Measurements from ENCODE around the gene IVD.

DNA sequence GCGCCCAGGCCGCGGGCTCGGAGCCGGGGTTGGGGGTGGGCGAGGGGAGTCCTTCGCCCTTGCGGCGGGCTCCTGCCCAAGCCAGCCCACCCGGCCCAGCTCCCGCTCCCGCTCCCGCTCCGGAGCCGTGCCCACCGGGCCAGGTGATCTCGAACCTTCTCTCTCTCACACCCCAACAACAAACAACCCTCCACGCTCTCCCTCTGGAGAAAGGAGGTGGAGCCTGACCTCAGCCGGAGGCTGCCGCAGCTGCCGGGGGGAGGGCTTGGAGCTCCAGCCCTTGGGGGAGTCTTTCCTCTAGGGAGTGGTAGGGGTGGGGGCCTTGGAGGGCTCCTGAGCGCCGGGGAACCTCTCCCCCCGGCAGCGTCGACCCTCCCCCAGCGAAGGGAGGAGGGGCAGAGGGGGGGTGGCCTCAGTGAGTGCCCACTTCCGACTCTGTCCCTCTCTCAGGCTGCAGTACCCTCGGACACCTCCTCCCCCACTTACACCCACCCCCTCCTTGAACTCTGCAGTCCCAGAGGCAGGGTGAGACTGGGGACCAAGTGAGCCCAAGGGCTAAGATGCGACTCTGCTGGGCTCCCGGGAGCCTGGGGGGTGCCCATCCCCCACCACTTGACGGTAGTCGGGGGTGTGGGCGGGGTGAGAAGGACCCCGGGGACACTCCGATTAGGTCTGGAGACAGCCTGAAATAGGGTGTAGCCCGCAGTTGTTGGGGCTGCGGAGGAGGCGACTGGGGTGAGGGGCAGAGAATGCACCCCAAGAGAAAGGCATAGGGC lies 30.7 kb downstream of the IVD start:
- TF ChIP-seq, protein P1, sequence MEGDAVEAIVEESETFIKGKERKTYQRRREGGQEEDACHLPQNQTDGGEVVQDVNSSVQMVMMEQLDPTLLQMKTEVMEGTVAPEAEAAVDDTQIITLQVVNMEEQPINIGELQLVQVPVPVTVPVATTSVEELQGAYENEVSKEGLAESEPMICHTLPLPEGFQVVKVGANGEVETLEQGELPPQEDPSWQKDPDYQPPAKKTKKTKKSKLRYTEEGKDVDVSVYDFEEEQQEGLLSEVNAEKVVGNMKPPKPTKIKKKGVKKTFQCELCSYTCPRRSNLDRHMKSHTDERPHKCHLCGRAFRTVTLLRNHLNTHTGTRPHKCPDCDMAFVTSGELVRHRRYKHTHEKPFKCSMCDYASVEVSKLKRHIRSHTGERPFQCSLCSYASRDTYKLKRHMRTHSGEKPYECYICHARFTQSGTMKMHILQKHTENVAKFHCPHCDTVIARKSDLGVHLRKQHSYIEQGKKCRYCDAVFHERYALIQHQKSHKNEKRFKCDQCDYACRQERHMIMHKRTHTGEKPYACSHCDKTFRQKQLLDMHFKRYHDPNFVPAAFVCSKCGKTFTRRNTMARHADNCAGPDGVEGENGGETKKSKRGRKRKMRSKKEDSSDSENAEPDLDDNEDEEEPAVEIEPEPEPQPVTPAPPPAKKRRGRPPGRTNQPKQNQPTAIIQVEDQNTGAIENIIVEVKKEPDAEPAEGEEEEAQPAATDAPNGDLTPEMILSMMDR (IDR thresholded peaks at IDR 0.05; ENCODE audit: low read depth, low read length, missing input control) = no peak
- TF ChIP-seq TAF1 (conservative IDR thresholded peaks at IDR 0.05) (no peak), RAD21 (IDR thresholded peaks at IDR 0.05) (no peak), FOXA1 (IDR thresholded peaks at IDR 0.05) (no peak), YY1 (IDR thresholded peaks at IDR 0.05) (no peak), SP1 (IDR thresholded peaks at IDR 0.05) (no peak), JUND (IDR thresholded peaks at IDR 0.05) (no peak)
- TF ChIP-seq, protein P2, sequence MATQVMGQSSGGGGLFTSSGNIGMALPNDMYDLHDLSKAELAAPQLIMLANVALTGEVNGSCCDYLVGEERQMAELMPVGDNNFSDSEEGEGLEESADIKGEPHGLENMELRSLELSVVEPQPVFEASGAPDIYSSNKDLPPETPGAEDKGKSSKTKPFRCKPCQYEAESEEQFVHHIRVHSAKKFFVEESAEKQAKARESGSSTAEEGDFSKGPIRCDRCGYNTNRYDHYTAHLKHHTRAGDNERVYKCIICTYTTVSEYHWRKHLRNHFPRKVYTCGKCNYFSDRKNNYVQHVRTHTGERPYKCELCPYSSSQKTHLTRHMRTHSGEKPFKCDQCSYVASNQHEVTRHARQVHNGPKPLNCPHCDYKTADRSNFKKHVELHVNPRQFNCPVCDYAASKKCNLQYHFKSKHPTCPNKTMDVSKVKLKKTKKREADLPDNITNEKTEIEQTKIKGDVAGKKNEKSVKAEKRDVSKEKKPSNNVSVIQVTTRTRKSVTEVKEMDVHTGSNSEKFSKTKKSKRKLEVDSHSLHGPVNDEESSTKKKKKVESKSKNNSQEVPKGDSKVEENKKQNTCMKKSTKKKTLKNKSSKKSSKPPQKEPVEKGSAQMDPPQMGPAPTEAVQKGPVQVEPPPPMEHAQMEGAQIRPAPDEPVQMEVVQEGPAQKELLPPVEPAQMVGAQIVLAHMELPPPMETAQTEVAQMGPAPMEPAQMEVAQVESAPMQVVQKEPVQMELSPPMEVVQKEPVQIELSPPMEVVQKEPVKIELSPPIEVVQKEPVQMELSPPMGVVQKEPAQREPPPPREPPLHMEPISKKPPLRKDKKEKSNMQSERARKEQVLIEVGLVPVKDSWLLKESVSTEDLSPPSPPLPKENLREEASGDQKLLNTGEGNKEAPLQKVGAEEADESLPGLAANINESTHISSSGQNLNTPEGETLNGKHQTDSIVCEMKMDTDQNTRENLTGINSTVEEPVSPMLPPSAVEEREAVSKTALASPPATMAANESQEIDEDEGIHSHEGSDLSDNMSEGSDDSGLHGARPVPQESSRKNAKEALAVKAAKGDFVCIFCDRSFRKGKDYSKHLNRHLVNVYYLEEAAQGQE (IDR thresholded peaks at IDR 0.05) = no peak
- TF ChIP-seq, protein P3, sequence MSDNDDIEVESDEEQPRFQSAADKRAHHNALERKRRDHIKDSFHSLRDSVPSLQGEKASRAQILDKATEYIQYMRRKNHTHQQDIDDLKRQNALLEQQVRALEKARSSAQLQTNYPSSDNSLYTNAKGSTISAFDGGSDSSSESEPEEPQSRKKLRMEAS (IDR thresholded peaks at IDR 0.05) = no peak

All from liver (tissue), 3 donors.